BLaER1 treated with 17β-estradiol and CSF1 and Interleukin-3, amounts not matched to agents 10 nM and 100 nM (cell line): ENCODE results near the gene ANKRD44.

Source experiments
- H3K27ac ChIP-seq, 11 experiments: shearing (Covaris generic); formaldehyde crosslinking; 2 replicates each; pipeline ENCODE4 v1.8.1; 2022
- H3K27me3 ChIP-seq, 11 experiments: shearing (Covaris generic); formaldehyde crosslinking; 2 replicates each; pipeline ENCODE4 v1.8.1; 2022
- H3K36me3 ChIP-seq, 11 experiments: shearing (Covaris generic); formaldehyde crosslinking; 2 replicates each; pipeline ENCODE4 v1.8.1; 2022
- H3K4me1 ChIP-seq, 10 experiments: shearing (Covaris generic); formaldehyde crosslinking; 2 replicates each; pipeline ENCODE4 v1.8.1; 2022
- H3K4me2 ChIP-seq, 11 experiments: shearing (Covaris generic); formaldehyde crosslinking; 2 replicates each; pipeline ENCODE4 v1.8.1; 2022
- H3K4me3 ChIP-seq, 10 experiments: shearing (Covaris generic); formaldehyde crosslinking; 2 replicates each; pipeline ENCODE4 v1.8.1; 2022
- H3K9ac ChIP-seq, 11 experiments: shearing (Covaris generic); formaldehyde crosslinking; 2 replicates each; pipeline ENCODE4 v1.8.1; 2022
- H3K9me3 ChIP-seq, 11 experiments: shearing (Covaris generic); formaldehyde crosslinking; replicated peaks in 1 of 11; 2 replicates each; pipeline ENCODE4 v1.8.1; 2022
- H4K20me1 ChIP-seq, 11 experiments: shearing (Covaris generic); formaldehyde crosslinking; 2 replicates each; pipeline ENCODE4 v1.8.1; 2022
- Cebpa-rat ChIP-seq, 11 experiments: shearing (Covaris generic); IDR thresholded peaks; 2 replicates each; pipeline ENCODE4 v1.8.1; 2022

ANKRD44 gene

DNA sequence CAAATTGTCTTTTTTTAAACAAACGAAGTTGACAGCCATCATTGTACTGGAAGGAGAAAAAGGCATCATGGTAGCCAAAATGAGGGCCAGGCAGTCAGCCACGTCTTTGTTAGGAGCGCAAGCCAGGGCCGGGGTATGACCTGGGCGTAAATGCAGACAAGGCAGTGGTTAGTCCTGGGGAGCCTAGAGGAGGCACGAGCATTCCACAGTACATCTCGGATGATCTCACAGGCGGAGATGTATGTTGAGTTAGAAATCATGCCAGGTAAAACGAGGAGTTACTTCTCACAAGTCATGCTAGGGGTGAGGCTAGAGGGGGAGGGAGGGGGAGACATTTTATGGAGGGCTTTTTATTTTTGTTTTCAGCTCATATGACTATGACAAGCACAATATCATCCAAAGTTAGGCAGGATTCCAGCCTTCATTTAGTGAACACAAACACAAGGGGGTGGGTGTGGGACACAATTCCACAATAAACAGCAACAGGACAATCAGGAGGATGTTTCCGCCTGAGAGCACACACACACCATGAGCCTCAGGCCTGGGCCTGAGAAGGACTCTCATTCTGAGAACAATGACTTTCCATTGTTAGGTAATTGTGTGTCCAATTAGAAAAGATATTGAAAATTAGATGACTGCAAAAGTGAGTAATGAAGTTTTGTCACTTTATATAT lies 319.7 kb downstream of the ANKRD44 start:
- no peaks in the 10 kb centered on the region for H3K27me3 ChIP-seq
- no peak for TF ChIP-seq Cebpa-rat (IDR thresholded peaks at IDR 0.05)
- H3K4me3 ChIP-seq = no peak overlapping the region
- peaks cover 28 to 49% (median 36%) of the 10 kb centered on the region in 10 experiments for H3K4me1 ChIP-seq
- H3K27ac ChIP-seq = no peak overlapping the region
- H3K9me3 ChIP-seq = no peaks in the 10 kb centered on the region
- peaks cover 0 to 57% (median 0%) of the 10 kb centered on the region in 11 experiments; a peak in 6 of 22 replicates for H3K36me3 ChIP-seq
- no peaks in the 10 kb centered on the region for H4K20me1 ChIP-seq
- no peak overlapping the region for H3K9ac ChIP-seq
- peak overlapping the region in 8 of 11 experiments; percentile 3 to 56 (median 38); a peak in 6 of 22 replicates for H3K4me2 ChIP-seq

DNA sequence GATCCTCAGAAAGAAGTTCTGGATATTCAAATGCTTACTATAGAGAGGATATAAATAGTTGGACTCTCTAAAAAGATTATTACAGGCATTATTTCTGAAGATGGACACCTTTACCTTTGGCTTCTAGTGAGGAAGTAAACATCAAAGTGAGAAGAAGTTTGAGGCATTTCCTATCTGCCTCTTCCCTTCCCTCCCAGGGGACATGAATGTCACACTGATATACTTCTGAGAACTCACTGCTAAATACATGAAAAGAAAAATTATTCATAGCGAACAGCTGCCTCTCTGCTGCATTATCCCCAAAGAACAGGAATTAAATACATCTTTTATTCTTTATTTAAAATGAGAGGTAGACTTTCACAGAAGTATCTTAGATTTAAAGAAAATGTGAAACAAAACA lies 320.5 kb downstream of the ANKRD44 start:
- Histone ChIP-seq H3K27ac (no peak overlapping the region), H3K27me3 (no peaks in the 10 kb centered on the region), H3K9me3 (no peaks in the 10 kb centered on the region), H3K4me1 (peaks cover 28 to 58% (median 38%) of the 10 kb centered on the region in 10 experiments), H3K4me3 (no peak overlapping the region), H3K36me3 (peaks cover 0 to 55% (median 0%) of the 10 kb centered on the region in 11 experiments; a peak in 6 of 22 replicates), H3K9ac (no peak overlapping the region), H4K20me1 (no peaks in the 10 kb centered on the region), H3K4me2 (peak overlapping the region; percentile 3 to 88 (median 40); a peak in 13 of 22 replicates)
- TF ChIP-seq Cebpa-rat (IDR thresholded peaks at IDR 0.05) = no peak

DNA sequence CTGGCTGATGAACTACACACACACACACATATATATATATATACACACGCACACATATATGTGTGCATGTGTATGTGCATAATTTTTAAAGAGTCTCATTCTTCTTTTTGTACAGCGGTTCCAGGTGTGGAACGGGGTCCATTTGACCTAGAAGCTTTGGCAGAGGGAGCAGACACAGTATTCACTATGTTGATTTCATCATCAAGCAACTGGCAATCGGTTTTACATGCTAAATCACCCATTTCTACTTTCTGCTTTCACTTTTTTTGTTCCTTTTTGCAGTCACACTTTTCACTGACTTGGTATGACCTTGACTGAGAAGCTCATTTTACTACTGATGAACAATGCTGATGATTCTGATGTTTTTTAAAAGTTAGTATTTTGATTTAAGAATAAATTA lies 321.1 kb downstream of the ANKRD44 start:
- H3K4me2 ChIP-seq = peak overlapping the region in 5 of 11 experiments; percentile 17 to 88 (median 65); a peak in 8 of 22 replicates
- H4K20me1 ChIP-seq = no peaks in the 10 kb centered on the region
- H3K4me1 ChIP-seq = peaks cover 28 to 59% (median 38%) of the 10 kb centered on the region in 10 experiments
- no peak for TF ChIP-seq Cebpa-rat (IDR thresholded peaks at IDR 0.05)
- H3K36me3 ChIP-seq = peaks cover 0 to 55% (median 0%) of the 10 kb centered on the region in 11 experiments; a peak in 6 of 22 replicates
- H3K27me3 ChIP-seq = no peaks in the 10 kb centered on the region
- no peaks in the 10 kb centered on the region for H3K9me3 ChIP-seq
- no peak overlapping the region for H3K9ac ChIP-seq
- H3K4me3 ChIP-seq = no peak overlapping the region
- H3K27ac ChIP-seq = no peak overlapping the region

DNA sequence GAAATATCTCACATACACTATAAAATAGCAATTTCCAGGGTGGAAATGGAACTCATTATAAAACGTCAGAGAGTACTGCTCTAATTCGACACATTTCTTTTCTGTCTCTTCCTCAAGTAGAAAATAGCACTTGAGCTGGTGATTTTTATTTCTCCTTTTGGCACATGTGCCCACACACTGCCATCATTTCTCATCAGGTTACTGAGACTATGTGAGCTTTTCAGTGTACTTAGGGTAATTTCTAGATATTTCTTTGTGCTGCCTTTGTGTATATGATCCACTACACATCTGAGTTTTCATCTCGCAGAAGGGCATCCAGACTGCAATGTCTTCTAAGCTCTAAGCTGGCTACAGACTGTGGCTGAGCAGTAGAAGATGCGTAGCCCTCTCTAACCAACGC lies 321.9 kb downstream of the ANKRD44 start:
- Histone ChIP-seq H3K27me3 (no peaks in the 10 kb centered on the region), H4K20me1 (no peaks in the 10 kb centered on the region), H3K4me2 (peak overlapping the region; percentile 50 to 88 (median 65); a peak in 17 of 22 replicates), H3K9me3 (no peaks in the 10 kb centered on the region), H3K27ac (peak overlapping the region in 10 of 11 experiments; percentile 28 to 80 (median 61); a peak in 15 of 22 replicates), H3K36me3 (peaks cover 0 to 46% (median 0%) of the 10 kb centered on the region in 11 experiments; a peak in 6 of 22 replicates), H3K4me1 (peaks cover 28 to 59% (median 38%) of the 10 kb centered on the region in 10 experiments), H3K4me3 (no peak overlapping the region; a peak in 1 of 20 replicates), H3K9ac (peak overlapping the region in 2 of 11 experiments; percentile 55 to 59; a peak in 5 of 22 replicates)
- no peak for TF ChIP-seq Cebpa-rat (IDR thresholded peaks at IDR 0.05)

DNA sequence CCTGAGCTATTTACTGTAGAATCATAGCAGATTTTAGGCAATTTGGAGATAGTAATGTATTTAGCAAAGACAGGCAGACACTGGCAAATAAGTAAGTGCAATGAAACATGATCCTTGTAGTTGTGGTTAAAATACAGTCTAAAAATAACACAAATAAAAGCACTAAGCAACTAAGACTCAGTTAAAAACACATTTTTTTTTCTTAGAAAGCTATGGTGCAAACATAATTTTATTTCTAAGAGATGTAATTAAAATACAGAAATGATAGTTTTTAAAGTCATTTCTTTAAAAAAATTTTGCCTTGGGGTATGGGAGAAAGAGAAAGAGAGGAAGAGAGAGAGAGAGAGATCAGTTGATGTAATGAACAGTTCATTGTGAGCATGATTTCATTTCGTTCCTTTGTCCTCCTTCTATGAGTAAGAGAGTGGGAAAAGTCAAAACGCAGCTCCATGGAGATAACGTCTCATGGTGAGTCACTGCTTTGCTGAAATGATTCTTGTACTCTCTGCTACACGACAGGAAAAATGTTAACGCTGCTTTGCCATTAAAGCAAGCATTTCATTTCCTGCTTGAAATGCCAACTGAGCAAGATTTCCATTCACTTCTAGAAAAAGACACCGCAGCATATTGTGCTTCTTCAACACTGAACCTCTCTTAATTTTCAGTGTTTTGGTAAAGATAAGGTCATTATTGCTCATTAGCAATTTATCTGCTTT lies 322.8 kb downstream of the ANKRD44 start:
- peaks cover 28 to 59% (median 38%) of the 10 kb centered on the region in 10 experiments for H3K4me1 ChIP-seq
- peaks cover 0 to 38% (median 0%) of the 10 kb centered on the region in 11 experiments; a peak in 5 of 22 replicates for H3K36me3 ChIP-seq
- no peaks in the 10 kb centered on the region for H4K20me1 ChIP-seq
- H3K4me3 ChIP-seq = peak overlapping the region in 4 of 10 experiments; percentile 1 to 34 (median 21); a peak in 3 of 20 replicates
- peak overlapping the region; percentile 17 to 80 (median 59); a peak in 20 of 22 replicates for H3K27ac ChIP-seq
- no peak for TF ChIP-seq Cebpa-rat (IDR thresholded peaks at IDR 0.05)
- H3K4me2 ChIP-seq = peak overlapping the region; percentile 50 to 88 (median 65)
- peak overlapping the region in 10 of 11 experiments; percentile 1 to 64 (median 35); a peak in 15 of 22 replicates for H3K9ac ChIP-seq
- H3K27me3 ChIP-seq = no peaks in the 10 kb centered on the region
- H3K9me3 ChIP-seq = no peaks in the 10 kb centered on the region; a peak in 1 of 22 replicates

DNA sequence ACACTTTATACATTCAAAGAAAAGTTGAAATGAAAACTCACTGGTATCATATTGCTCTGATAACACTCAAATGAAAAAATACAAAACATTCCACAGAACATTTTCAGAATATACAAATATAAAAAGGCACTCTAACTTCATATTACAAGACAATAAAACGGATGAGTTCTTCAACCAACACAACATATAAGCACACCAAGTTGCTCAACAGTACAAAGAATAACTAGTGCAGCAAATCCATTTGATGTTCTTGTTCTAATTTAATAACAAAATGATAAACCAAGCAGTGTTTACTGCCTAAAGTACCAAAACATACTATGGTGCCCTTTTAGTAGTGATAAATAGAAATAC lies 323.3 kb downstream of the ANKRD44 start:
- Histone ChIP-seq H3K4me3 (peak overlapping the region in 2 of 10 experiments; percentile 28 to 34; a peak in 1 of 20 replicates), H3K4me2 (peak overlapping the region; percentile 50 to 88 (median 65); a peak in 19 of 22 replicates), H3K27ac (peak overlapping the region in 10 of 11 experiments; percentile 28 to 80 (median 61); a peak in 15 of 22 replicates), H3K9ac (peak overlapping the region in 8 of 11 experiments; percentile 1 to 64 (median 35); a peak in 9 of 22 replicates), H3K36me3 (peaks cover 0 to 33% (median 0%) of the 10 kb centered on the region in 11 experiments; a peak in 5 of 22 replicates), H3K27me3 (no peaks in the 10 kb centered on the region), H3K4me1 (peaks cover 28 to 59% (median 38%) of the 10 kb centered on the region in 10 experiments), H3K9me3 (peaks cover 0 to 5% (median 0%) of the 10 kb centered on the region in 11 experiments; a peak in 1 of 22 replicates), H4K20me1 (no peaks in the 10 kb centered on the region)
- TF ChIP-seq Cebpa-rat (IDR thresholded peaks at IDR 0.05) = no peak

DNA sequence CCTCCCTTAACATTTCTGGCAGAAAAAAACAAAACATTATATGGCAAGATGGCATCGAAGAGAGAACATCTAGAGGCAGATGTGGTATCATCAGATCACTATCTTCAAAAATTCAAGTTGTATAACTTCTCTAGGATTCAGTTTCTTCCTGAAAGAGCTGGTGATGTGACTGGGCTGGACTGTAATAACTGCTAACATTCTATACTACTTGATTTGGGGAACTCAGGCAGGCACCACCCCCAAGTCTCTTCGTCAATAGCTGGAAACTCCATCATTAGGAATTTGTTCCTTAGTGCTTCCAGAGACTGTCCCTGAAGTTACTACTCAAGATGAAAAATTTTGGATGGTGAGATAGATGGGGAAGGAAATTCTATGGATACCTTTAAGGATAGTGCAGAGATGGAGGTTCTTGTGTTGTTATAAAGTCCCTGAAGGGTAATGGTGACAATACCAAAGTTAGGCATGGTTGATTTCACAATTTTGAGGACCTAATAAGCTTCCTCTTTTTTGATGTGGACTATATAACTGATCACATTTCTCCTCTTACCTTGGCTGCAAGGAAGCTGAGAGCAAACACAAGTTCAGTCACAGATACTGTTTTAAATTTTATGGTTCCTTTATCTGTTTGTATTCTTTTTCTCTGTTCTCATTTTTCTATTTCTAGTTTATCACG lies 324.9 kb downstream of the ANKRD44 start:
- Histone ChIP-seq H3K9ac (no peak overlapping the region), H3K4me2 (peak overlapping the region in 4 of 11 experiments; percentile 15 to 46 (median 27); a peak in 5 of 22 replicates), H3K4me1 (peaks cover 27 to 57% (median 36%) of the 10 kb centered on the region in 10 experiments), H3K27ac (no peak overlapping the region), H4K20me1 (no peaks in the 10 kb centered on the region), H3K9me3 (peaks cover 0 to 7% (median 0%) of the 10 kb centered on the region in 11 experiments; a peak in 1 of 22 replicates), H3K27me3 (no peaks in the 10 kb centered on the region), H3K4me3 (no peak overlapping the region), H3K36me3 (peaks cover 0 to 16% (median 0%) of the 10 kb centered on the region in 11 experiments; a peak in 4 of 22 replicates)
- TF ChIP-seq Cebpa-rat (IDR thresholded peaks at IDR 0.05) = 0 out of 22 replicates have a peak, but pooled peaks of 1 of the 11 experiments have one; percentile 33

DNA sequence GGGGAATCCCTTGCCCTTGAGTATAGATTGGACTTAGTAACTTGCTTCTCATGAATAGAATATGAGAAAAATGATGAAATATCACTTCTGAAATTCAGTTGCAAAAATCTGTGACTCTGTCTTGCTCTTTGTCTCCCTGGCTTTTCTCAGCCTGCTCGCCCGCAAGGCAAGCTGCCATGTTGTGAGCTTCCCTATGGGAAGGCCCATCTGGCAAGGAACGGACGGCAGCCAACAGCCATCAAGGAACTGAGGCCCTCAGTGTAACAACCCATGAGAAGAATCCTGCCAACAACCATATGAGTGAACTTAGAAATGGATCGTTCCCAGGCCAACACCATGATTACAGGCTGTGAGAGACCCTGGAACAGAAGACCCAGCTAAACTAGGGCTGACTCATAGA lies 325.7 kb downstream of the ANKRD44 start:
- no peak overlapping the region for H3K9ac ChIP-seq
- peaks cover 20 to 49% (median 29%) of the 10 kb centered on the region in 10 experiments for H3K4me1 ChIP-seq
- no peak overlapping the region for H3K27ac ChIP-seq
- H3K9me3 ChIP-seq = peaks cover 0 to 7% (median 0%) of the 10 kb centered on the region in 11 experiments; a peak in 1 of 22 replicates
- no peak for TF ChIP-seq Cebpa-rat (IDR thresholded peaks at IDR 0.05)
- no peak overlapping the region; a peak in 1 of 22 replicates for H3K4me2 ChIP-seq
- H3K27me3 ChIP-seq = no peaks in the 10 kb centered on the region
- no peak overlapping the region for H3K4me3 ChIP-seq
- 0 out of 22 replicates have a peak, but pooled peaks cover 0 to 12% (median 0%) of the 10 kb centered on the region in 11 experiments for H3K36me3 ChIP-seq
- H4K20me1 ChIP-seq = no peaks in the 10 kb centered on the region
